HEK293T (cell line): Measurements from ENCODE around the gene TPGS2.

Experiments
- ELF4 ChIP-seq: fragments of 450-650 bp; IDR thresholded peaks from 2 replicates; pipeline ENCODE4 v1.6.1; 2017; ENCODE audit warnings: antibody characterized with exemption
- FOXA1 ChIP-seq: fragments of 450-650 bp; IDR thresholded peaks from 2 replicates; pipeline ENCODE4 v1.6.1; 2016; ENCODE audit warnings: mild to moderate bottlenecking
- FOXK2 ChIP-seq: fragments of 450-650 bp; IDR thresholded peaks from 2 replicates; pipeline ENCODE4 v1.6.1; 2016; ENCODE audit warnings: mild to moderate bottlenecking
- L3MBTL2 ChIP-seq: fragments of 450-650 bp; conservative IDR thresholded peaks from 2 replicates; pipeline ENCODE4 v1.6.1; 2016; ENCODE audit warnings: mild to moderate bottlenecking
- LEF1 ChIP-seq: fragments of 450-650 bp; IDR thresholded peaks from 2 replicates; pipeline ENCODE4 v1.6.1; 2017; ENCODE audit warnings: mild to moderate bottlenecking, borderline replicate concordance
- SP1 ChIP-seq: fragments of 450-650 bp; IDR thresholded peaks from 2 replicates; pipeline ENCODE4 v1.6.1; 2017

GRCh38 chr18:36872329-36872728 is 43.5 kb upstream of the TPGS2 start:
- TF ChIP-seq L3MBTL2 (no peak), FOXK2 (no peak), ELF4 (no peak), SP1 (no peak), LEF1 (no peak), FOXA1 (no peak)
